Testis (tissue), 2 donors: Measurements from ENCODE around the gene MCM3AP.

ENCODE experiments used
- CTCF ChIP-seq, 3 experiments: fragments of 450-650 bp in 2 of 3; fragments of 200-600 bp in 1 of 3; sonication (generic) in 1 of 3; IDR thresholded peaks; one replicate each; pipeline ENCODE4 v1.5.1; 2016 to 2019; ENCODE audit warnings: antibody characterized with exemption in 3 of 3, mild to moderate bottlenecking in 2 of 3, moderate library complexity in 1 of 3
- POLR2A ChIP-seq: fragments of 450-650 bp; IDR thresholded peaks from one replicate; pipeline ENCODE4 v1.6.1; 2017; ENCODE audit warnings: antibody characterized with exemption, mild to moderate bottlenecking, moderate library complexity

- TF ChIP-seq CTCF (IDR thresholded peaks at IDR 0.05) (no peak), POLR2A (no peak)
These were observed 31.4 kb upstream of the MCM3AP start for GRCh38 chr21:46316708-46317324.
